ENCODE results near the gene CPN2. TPM values are rescaled to one million over a fixed set of nuclear protein-coding genes. Genes with fewer than 3 reads are reported as not detected.

CPN2 gene
- total and polyA plus RNA-seq, 10 of the 15 experiments (the other 5 are each of a cell fraction or from before 2014, with no cell fraction given), result not detected

DNA sequence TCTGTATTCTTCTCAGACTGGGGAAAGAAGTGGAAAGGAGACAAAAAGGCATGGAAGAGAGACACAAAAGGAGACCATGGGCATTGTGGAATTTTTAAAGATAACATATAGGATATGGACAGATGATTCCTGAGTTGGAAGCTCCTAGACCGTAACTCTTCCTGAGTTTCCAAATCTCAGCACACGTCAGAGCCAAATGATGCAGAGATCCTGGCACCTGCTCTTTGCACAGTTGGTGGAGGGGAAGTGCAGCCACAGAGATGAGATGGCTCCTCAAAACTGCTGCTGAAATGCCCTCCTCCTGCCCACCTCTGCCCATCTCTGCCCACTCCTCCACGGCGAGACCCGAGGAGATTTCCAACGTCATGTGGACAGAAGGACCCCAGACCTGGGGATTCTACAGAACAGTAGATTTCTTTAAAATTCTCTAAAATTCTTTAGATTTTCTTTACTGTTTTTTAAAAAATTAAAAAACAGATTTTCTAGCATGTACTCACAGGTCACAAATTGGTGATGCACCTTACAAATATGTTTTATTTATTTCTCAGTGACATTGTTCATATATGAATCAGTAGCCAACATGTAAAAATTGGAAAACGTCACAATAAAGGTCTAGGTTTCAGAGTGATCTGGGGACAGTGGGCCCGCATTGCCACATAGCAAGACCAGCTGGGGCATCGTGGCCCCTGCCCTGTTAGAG is 8.1 kb downstream of the CPN2 start:
- no peaks in the 10 kb centered on the region for H4K20me1 ChIP-seq (ENCODE audit: control insufficient read depth, insufficient read depth)
- no peak overlapping the region for H3K4me2 ChIP-seq (ENCODE audit: control insufficient read depth, insufficient read depth)
- 15% methylated on average over 9 of the region's 9 CpGs for WGBS (ENCODE audit: insufficient coverage, insufficient replicate concordance, low lambda C conversion rate, missing lambda C conversion rate)
- FAIRE-seq (no peak), DNase-seq (ENCODE audit: low read depth, low spot score) (no peak), ATAC-seq (no peak)
- in situ Hi-C loops (cut with MboI) (no loop called here), intact Hi-C loops (cut with micrococcal nuclease; ENCODE audit: unreplicated experiment) (no loop called here)
- no peak for TF ChIP-seq SUZ12 (IDR thresholded peaks at IDR 0.05; ENCODE audit: unreplicated experiment)
- TF ChIP-seq NFXL1 (IDR thresholded peaks at IDR 0.05; ENCODE audit: borderline replicate concordance), result no peak
- no peak for TF ChIP-seq ZZZ3 (IDR thresholded peaks at IDR 0.05; ENCODE audit: control insufficient read depth, insufficient read length, low read depth)
- no peak for TF ChIP-seq CHD4 (IDR thresholded peaks at IDR 0.05)
- TF ChIP-seq, protein P1, sequence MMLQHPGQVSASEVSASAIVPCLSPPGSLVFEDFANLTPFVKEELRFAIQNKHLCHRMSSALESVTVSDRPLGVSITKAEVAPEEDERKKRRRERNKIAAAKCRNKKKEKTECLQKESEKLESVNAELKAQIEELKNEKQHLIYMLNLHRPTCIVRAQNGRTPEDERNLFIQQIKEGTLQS (IDR thresholded peaks at IDR 0.05; ENCODE audit: borderline replicate concordance, extremely low read depth, low read depth, low read length), result no peak
- TF ChIP-seq, protein P2, sequence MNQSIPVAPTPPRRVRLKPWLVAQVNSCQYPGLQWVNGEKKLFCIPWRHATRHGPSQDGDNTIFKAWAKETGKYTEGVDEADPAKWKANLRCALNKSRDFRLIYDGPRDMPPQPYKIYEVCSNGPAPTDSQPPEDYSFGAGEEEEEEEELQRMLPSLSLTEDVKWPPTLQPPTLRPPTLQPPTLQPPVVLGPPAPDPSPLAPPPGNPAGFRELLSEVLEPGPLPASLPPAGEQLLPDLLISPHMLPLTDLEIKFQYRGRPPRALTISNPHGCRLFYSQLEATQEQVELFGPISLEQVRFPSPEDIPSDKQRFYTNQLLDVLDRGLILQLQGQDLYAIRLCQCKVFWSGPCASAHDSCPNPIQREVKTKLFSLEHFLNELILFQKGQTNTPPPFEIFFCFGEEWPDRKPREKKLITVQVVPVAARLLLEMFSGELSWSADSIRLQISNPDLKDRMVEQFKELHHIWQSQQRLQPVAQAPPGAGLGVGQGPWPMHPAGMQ (IDR thresholded peaks at IDR 0.05; ENCODE audit: borderline replicate concordance), result no peak
- no peak for TF ChIP-seq DPF2 (IDR thresholded peaks at IDR 0.05)
- TF ChIP-seq, protein P3, sequence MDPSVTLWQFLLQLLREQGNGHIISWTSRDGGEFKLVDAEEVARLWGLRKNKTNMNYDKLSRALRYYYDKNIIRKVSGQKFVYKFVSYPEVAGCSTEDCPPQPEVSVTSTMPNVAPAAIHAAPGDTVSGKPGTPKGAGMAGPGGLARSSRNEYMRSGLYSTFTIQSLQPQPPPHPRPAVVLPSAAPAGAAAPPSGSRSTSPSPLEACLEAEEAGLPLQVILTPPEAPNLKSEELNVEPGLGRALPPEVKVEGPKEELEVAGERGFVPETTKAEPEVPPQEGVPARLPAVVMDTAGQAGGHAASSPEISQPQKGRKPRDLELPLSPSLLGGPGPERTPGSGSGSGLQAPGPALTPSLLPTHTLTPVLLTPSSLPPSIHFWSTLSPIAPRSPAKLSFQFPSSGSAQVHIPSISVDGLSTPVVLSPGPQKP (IDR thresholded peaks at IDR 0.05; ENCODE audit: low read depth, low read length), result no peak
- TF ChIP-seq EZH2 (IDR thresholded peaks at IDR 0.05; ENCODE audit: borderline replicate concordance, control insufficient read depth, low read depth, low read length), result no peak
- H3K79me2 ChIP-seq (ENCODE audit: control insufficient read depth, insufficient read depth, low read length), result no peaks in the 10 kb centered on the region
- H3K27ac ChIP-seq (ENCODE audit: control insufficient read depth, insufficient read depth), result no peak overlapping the region
- H3K9ac ChIP-seq (ENCODE audit: control insufficient read depth, insufficient read depth, low read length), result no peak overlapping the region
- no peak overlapping the region for H3K4me3 ChIP-seq
- no TSS peak for BruUV-seq (replicated peaks)
- no peak overlapping the region for H2AFZ ChIP-seq (ENCODE audit: control insufficient read depth, low read depth, low read length)
- H3K4me1 ChIP-seq (ENCODE audit: control insufficient read depth, insufficient read depth, low read length), result no peaks in the 10 kb centered on the region
- H3K27me3 ChIP-seq (replicated peaks in 1 of 2; ENCODE audit: control insufficient read depth in 2 of 2, insufficient read depth in 2 of 2, low read length in 1 of 2), result no peaks in the 10 kb centered on the region; a peak in 3 of 4 replicates
- CTCF ChIA-PET, result interaction anchor here (0.7 to 5.9 kb wide), 25 partner anchors 8 to 726 kb away, joined by 3 to 64 read pairs (median 5); no protein-coding TSS in a partner anchor
- RAD21 ChIA-PET (ENCODE audit: unreplicated experiment), result interaction anchor here (1.7 kb wide), 1 partner anchor 9 kb away, joined by 7 read pairs; no protein-coding TSS in a partner anchor
- H3K9me3 ChIP-seq (replicated peaks; ENCODE audit: control insufficient read depth, insufficient read depth, low read length), result no peaks in the 10 kb centered on the region
- POLR2A ChIA-PET, result no interaction called here
- SMC1A ChIA-PET (ENCODE audit: uncharacterized antibody, unreplicated experiment), result interaction anchor here (0.9 to 3.0 kb wide), 10 partner anchors 7 to 242 kb away, joined by 3 to 13 read pairs (median 4); partner anchors contain the start of gene GP5
- H3K36me3 ChIP-seq (ENCODE audit: control insufficient read depth in 2 of 2, insufficient read depth in 2 of 2, low read length in 1 of 2), result no peaks in the 10 kb centered on the region
